Neutrophil (primary cell): Measurements from ENCODE around the gene ZFHX2.

Experiments
- H3K27ac ChIP-seq: fragments of 200-600 bp; sonication (generic); 2 replicates; pipeline ENCODE4 v1.5.1; 2016; ENCODE audit warnings: mild to moderate bottlenecking, moderate library complexity
- H3K27me3 ChIP-seq: fragments of 200-600 bp; sonication (generic); 2 replicates; pipeline ENCODE4 v1.6.0; 2016; ENCODE audit warnings: mild to moderate bottlenecking
- H3K36me3 ChIP-seq: fragments of 200-600 bp; sonication (generic); 2 replicates; pipeline ENCODE4 v1.5.1; 2017
- H3K4me1 ChIP-seq, 2 experiments: fragments of 200-600 bp in 1 of 2; sonication (generic) in 1 of 2; 1 replicate in 1 of 2; 2 replicates in 1 of 2; pipeline versions ENCODE4 v1.5.1 to v1.6.1; 2013 to 2016; ENCODE audit warnings: low read depth in 1 of 2, low read length in 1 of 2, mild to moderate bottlenecking in 1 of 2, moderate library complexity in 1 of 2; ENCODE audit not compliant: control insufficient read depth in 1 of 2, insufficient read depth in 1 of 2
- H3K4me3 ChIP-seq, 2 experiments: fragments of 200-600 bp in 1 of 2; sonication (generic) in 1 of 2; 1 replicate in 1 of 2; 2 replicates in 1 of 2; pipeline ENCODE4 v1.5.1; 2013 to 2016; ENCODE audit warnings: low read depth in 1 of 2, low read length in 1 of 2, mild to moderate bottlenecking in 1 of 2, moderate library complexity in 1 of 2
- H3K9me3 ChIP-seq: fragments of 200-600 bp; sonication (generic); 2 replicates; pipeline ENCODE4 v1.5.1; 2016
- TF ChIP-seq, protein P1 (sequence below): fragments of 200-600 bp; sonication (generic); IDR thresholded peaks from 2 replicates; pipeline ENCODE4 v1.5.1; 2016; ENCODE audit warnings: antibody characterized with exemption

Gene ZFHX2

DNA sequence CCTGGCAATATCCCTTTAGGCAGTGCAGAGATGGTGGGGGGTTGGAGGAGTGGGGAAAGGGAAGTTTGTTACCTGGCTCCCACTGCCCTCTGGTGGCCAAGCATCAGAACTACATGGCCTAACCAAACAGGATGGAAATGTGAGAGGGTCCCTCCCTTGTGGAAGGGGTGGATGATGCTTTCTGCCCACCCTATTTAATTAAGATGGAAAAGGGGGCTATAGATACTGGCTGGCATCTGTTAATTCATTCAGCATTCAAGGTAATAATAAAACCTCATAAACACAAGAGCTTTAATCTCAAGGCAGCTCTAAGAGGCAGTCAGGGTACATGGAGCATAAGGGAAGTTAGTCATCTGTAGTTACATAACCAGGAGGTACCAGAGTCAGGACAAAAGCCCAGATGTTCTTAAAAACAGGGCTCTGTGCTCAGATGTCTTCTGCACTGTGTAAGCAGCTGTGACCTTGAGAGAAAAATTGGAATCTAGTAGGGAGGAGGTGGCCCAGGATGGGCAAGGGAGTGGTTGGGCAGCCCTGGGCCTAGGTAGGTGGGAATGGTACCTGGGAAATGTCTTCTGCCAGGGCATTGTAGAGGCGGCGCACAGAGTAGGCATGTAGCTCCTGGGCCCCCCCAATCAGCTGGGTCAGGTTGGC, 11.4 kb upstream of the ZFHX2 start:
- peaks cover 78% of the 10 kb centered on the region for H3K36me3 ChIP-seq
- TF ChIP-seq, protein P1, sequence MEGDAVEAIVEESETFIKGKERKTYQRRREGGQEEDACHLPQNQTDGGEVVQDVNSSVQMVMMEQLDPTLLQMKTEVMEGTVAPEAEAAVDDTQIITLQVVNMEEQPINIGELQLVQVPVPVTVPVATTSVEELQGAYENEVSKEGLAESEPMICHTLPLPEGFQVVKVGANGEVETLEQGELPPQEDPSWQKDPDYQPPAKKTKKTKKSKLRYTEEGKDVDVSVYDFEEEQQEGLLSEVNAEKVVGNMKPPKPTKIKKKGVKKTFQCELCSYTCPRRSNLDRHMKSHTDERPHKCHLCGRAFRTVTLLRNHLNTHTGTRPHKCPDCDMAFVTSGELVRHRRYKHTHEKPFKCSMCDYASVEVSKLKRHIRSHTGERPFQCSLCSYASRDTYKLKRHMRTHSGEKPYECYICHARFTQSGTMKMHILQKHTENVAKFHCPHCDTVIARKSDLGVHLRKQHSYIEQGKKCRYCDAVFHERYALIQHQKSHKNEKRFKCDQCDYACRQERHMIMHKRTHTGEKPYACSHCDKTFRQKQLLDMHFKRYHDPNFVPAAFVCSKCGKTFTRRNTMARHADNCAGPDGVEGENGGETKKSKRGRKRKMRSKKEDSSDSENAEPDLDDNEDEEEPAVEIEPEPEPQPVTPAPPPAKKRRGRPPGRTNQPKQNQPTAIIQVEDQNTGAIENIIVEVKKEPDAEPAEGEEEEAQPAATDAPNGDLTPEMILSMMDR: peak; percentile 93
- peak overlapping the region; percentile 47 for H3K27ac ChIP-seq
- H3K9me3 ChIP-seq: no peaks in the 10 kb centered on the region
- no peak overlapping the region for H3K4me3 ChIP-seq
- H3K27me3 ChIP-seq: no peaks in the 10 kb centered on the region
- H3K4me1 ChIP-seq: peaks cover 20 to 40% of the 10 kb centered on the region in 2 experiments

DNA sequence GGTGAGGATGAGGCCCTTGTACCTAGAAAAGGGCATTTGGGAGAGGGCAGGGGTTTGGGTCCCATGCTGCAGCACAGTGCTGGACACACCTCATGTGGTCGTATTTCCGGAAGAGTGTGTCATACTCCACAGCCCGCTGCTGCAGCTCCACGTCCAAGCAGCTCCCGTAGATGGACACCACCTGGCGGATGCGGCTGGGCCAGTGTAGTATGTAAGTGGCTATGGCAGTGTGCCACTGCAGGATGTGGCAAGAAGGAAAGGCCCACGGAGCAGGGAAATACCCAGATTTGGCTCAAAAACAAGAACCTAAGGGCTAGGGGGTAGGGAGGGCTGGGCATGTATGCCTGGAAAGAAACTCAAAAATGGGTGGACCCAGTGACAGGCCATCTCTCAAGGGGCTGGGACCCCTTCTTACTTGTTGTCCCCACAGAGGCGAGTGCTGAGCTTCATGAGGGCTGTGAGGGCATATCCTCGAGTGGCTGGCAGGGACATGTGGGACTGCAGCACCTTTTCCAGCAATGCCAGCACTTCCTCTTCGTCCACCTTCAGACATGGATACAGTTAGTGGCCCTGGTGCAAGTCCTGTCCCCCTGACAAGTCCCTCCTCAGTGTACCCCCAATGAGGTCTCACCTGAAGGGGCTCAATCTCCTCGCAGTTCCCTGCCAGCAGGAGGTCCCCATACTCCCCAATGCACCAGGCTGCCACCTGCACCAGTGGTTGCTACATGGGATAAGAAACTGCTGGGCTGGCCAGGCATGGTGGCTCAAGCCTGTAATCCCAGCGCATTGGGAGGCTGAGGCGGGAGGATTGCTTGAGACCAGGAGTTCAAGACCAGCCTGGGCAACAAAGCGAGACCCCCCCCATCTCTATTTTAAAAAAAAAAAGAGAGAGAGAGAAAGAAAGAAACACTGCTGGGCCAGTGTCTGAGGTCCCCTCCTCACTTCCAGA, 10.6 kb upstream of the ZFHX2 start:
- Histone ChIP-seq H3K4me3 (no peak overlapping the region), H3K27me3 (no peaks in the 10 kb centered on the region), H3K36me3 (peaks cover 80% of the 10 kb centered on the region), H3K27ac (no peak overlapping the region), H3K4me1 (peaks cover 13 to 39% of the 10 kb centered on the region in 2 experiments), H3K9me3 (no peaks in the 10 kb centered on the region)
- TF ChIP-seq, protein P1: no peak

DNA sequence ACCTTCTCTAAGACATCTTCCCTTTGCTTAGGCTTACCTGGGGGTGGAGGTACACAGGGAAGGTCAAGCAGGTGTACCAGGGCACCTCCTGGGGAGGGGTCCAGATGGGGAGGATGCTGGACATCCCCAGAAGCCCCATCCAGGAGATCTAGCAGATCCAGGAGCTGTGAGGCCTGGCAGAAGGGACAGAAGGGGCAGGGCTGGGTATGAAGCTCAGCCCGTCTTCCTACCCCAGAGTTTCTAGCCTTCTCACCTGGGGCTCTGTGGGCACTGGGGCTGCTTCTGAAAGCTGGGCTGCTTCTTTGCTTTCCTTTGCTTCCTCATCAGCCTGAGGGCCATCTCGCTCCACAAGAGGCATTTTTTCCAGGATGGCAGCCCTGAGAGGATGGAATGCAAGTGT, 9.7 kb upstream of the ZFHX2 start:
- H3K27ac ChIP-seq: no peak overlapping the region
- H3K9me3 ChIP-seq: no peaks in the 10 kb centered on the region
- peaks cover 11 to 36% of the 10 kb centered on the region in 2 experiments for H3K4me1 ChIP-seq
- no peaks in the 10 kb centered on the region for H3K27me3 ChIP-seq
- no peak overlapping the region for H3K4me3 ChIP-seq
- H3K36me3 ChIP-seq: peaks cover 80% of the 10 kb centered on the region
- TF ChIP-seq, protein P1: no peak

DNA sequence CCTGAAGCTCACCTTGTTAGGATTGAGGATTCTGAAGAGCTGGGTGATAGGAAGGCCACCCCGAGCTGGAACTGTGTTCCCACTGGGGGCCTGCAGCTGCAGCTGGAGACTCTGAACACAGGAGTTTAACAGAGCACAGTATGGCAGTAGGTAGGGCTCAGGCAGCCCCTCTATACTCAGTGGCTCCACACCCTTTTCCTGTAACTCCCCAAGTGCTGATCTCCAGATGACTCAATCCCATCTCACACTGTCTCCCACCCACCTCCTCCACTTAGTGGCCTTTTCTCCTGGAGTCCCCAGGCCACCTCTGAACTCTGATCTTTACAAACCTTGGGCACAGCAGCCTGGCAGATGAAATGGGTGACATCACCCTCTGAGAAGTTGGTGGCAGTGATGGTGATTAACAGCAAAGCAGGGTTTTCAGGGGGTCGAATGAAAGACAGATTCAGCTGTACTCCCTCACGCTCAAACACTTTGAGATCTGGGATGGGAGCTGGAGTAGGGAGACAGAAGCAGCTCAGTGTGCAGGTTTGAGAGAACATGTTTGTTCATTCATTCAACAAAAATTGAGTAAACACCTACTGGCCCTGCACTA, 8.5 kb upstream of the ZFHX2 start:
- TF ChIP-seq, protein P1: no peak
- Histone ChIP-seq H3K36me3 (peaks cover 68% of the 10 kb centered on the region), H3K9me3 (no peaks in the 10 kb centered on the region), H3K4me1 (peaks cover 13 to 30% of the 10 kb centered on the region in 2 experiments), H3K4me3 (no peak overlapping the region), H3K27me3 (no peaks in the 10 kb centered on the region), H3K27ac (no peak overlapping the region)

DNA sequence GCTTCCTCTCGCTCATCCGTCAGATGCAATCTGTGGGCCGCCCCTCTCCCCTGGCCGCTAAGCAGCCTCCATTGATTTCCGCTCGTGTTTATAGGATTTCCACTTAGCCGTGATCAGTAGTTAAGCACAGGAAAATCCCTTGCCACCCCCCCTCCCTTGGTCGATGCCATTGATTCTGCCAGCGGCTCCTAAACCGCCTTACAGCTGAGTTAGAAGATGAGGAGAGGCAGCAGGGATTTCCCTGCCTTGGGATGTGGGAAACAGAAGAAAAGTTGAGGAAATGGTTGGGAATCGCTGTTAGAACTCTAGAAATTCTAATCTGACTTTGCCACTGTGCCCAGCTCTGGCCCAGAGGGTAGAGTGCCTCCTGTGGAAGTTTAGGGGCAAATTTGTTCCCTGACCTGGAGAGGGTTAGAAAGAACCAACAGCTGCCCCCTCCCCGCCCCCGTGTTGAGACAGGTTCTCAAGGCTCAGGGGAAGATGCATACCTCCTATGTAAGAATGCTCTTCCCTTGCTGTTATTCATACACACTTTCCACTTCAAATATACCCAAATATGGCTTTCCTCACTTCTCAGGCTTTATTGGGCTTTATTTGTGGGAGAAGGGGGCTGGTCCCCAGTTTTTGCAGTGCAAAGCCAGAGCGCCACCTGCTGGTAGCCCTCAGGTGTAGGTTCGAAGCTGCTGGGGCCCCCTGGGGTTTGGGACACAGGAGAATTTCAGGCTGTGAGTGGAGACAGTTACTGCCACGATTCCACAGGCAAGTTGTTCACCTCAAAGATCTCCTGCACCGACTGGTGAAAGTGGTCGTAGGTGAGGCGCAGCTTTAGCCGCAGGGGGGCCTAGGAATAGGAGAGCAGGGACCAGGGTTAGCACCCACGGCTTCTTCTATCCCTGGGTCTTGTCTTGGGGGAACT, 7.7 kb upstream of the ZFHX2 start:
- Histone ChIP-seq H3K27me3 (no peaks in the 10 kb centered on the region), H3K4me3 (no peak overlapping the region), H3K27ac (no peak overlapping the region), H3K4me1 (peaks cover 13 to 24% of the 10 kb centered on the region in 2 experiments), H3K9me3 (no peaks in the 10 kb centered on the region), H3K36me3 (peaks cover 60% of the 10 kb centered on the region)
- TF ChIP-seq, protein P1: peak; percentile 68
